HepG2 (cell line): ENCODE measurements around the gene ZNF77. TPM values are rescaled to one million over a fixed set of nuclear protein-coding genes. Genes with fewer than 3 reads are reported as not detected.
A peak's percentile ranks its signal among the peaks of the same experiment; 100 is the strongest.

Experiments
- ARID5B ChIP-seq: IDR thresholded peaks from 2 replicates; pipeline ENCODE4 v1.4.0; 2020; ENCODE audit warnings: mild to moderate bottlenecking, missing genetic modification reagents
- EEA1 ChIP-seq: sonication (generic); formaldehyde crosslinking; IDR thresholded peaks from 2 replicates; pipeline ENCODE4 v1.5.1; 2020; ENCODE audit warnings: mild to moderate bottlenecking, missing genetic modification reagents, borderline replicate concordance
- FOXO4 ChIP-seq: sonication (generic); formaldehyde crosslinking; conservative IDR thresholded peaks from 2 replicates; pipeline ENCODE4 v1.8.1; 2023; ENCODE audit warnings: missing genetic modification reagents
- PRDM4 ChIP-seq: sonication (generic); formaldehyde crosslinking; IDR thresholded peaks from 2 replicates; pipeline ENCODE4 v1.9.0; 2021; ENCODE audit warnings: missing genetic modification reagents, borderline replicate concordance
- SP2 ChIP-seq: sonication (generic); formaldehyde crosslinking; IDR thresholded peaks from 2 replicates; pipeline ENCODE4 v1.5.1; 2020; ENCODE audit warnings: mild to moderate bottlenecking, missing genetic modification reagents
- TFAP4 ChIP-seq: sonication (generic); IDR thresholded peaks from 2 replicates; pipeline ENCODE4 v1.6.1; 2016; ENCODE audit warnings: low read depth, borderline replicate concordance
- THRA ChIP-seq: sonication (generic); formaldehyde crosslinking; IDR thresholded peaks from 2 replicates; pipeline ENCODE4 v1.4.0; 2020; ENCODE audit warnings: missing genetic modification reagents, borderline replicate concordance
- TOPORS ChIP-seq: sonication (generic); formaldehyde crosslinking; IDR thresholded peaks from 2 replicates; pipeline ENCODE4 v1.8.0; 2023; ENCODE audit warnings: mild to moderate bottlenecking, missing genetic modification reagents
- ZNF292 ChIP-seq: sonication (generic); formaldehyde crosslinking; IDR thresholded peaks from 2 replicates; pipeline ENCODE4 v1.8.1; 2022; ENCODE audit warnings: mild to moderate bottlenecking, low read depth, missing genetic modification reagents, borderline replicate concordance
- ZNF30 ChIP-seq: sonication (generic); formaldehyde crosslinking; IDR thresholded peaks from 2 replicates; pipeline ENCODE4 v1.5.0; 2020; ENCODE audit warnings: mild to moderate bottlenecking, missing genetic modification reagents
- ZNF333 ChIP-seq: sonication (generic); formaldehyde crosslinking; IDR thresholded peaks from 2 replicates; pipeline ENCODE4 v1.4.0; 2020; ENCODE audit warnings: mild to moderate bottlenecking, missing genetic modification reagents, borderline replicate concordance
- ZNF580 ChIP-seq: IDR thresholded peaks from 2 replicates; pipeline ENCODE4 v1.6.1; 2016; ENCODE audit warnings: low read depth, borderline replicate concordance
- ZNF710 ChIP-seq: sonication (generic); formaldehyde crosslinking; IDR thresholded peaks from 2 replicates; pipeline ENCODE4 v1.5.0; 2020; ENCODE audit warnings: mild to moderate bottlenecking, missing genetic modification reagents, borderline replicate concordance
- ZSCAN20 ChIP-seq: sonication (generic); formaldehyde crosslinking; IDR thresholded peaks from 2 replicates; pipeline ENCODE4 v1.4.0; 2020; ENCODE audit warnings: missing genetic modification reagents, mild to moderate bottlenecking, borderline replicate concordance
- polyA plus RNA-seq, 8 experiments: library from polyadenylated mRNA; depleted of rRNA in 3 of 8; stranded (reverse) in 7 of 8; unstranded in 1 of 8; fragments of >200 nt; fragmentation: Illumina TruSeq in 4 of 8; extraction: Trizol in 4 of 8; gene quantifications; 2 replicates each; pipeline versions ENCODE4 v1.2.1 to v1.2.3, GENCODE V29; 2011 to 2016; ENCODE audit warnings: low read depth in 4 of 8, missing spikeins in 1 of 8, mixed read lengths in 1 of 8; ENCODE audit not compliant: insufficient read depth in 1 of 8
- total RNA-seq, 5 experiments: library from RNA; depleted of rRNA; stranded (reverse); fragments of >200 nt; fragmentation: Illumina TruSeq; extraction: Trizol; gene quantifications; 2 replicates each; pipeline ENCODE4 v1.2.3, GENCODE V29; 2016; ENCODE audit warnings: low read depth in 1 of 5

Gene ZNF77
- total and polyA plus RNA-seq, 2 of the 13 experiments (the other 11 are each of a cell fraction or from before 2014, with no cell fraction given) = 7.1 to 11.5 TPM

GRCh38 chr19:2944775-2945574, at the start of gene ZNF77 (continued):
- TF ChIP-seq ZNF710 (CRISPR knock-in tag) (no peak), THRA (CRISPR knock-in tag) (no peak), FOXO4 (CRISPR knock-in tag) (no peak), ZNF30 (CRISPR knock-in tag) (no peak), TFAP4 (peak; percentile 55; the same call in 1 of the 2 replicates), ARID5B (CRISPR knock-in tag) (peak; percentile 29), SP2 (peak; percentile 97), EEA1 (CRISPR knock-in tag) (no peak), PRDM4 (CRISPR knock-in tag) (no peak), ZNF580 (peak; percentile 81; the same call in 1 of the 2 replicates), ZSCAN20 (CRISPR knock-in tag) (no peak; the same call in 1 of the 2 replicates), ZNF292 (CRISPR knock-in tag) (no peak), ZNF333 (CRISPR knock-in tag) (no peak; the same call in 1 of the 2 replicates), TOPORS (CRISPR knock-in tag) (peak; percentile 72)
